ENCODE data around the gene ZNF865.

GRCh38 chr19:55644842-55645511 is 39.5 kb downstream of the ZNF865 start:
- no peak for TF ChIP-seq POLR2A (IDR thresholded peaks at IDR 0.05)
- no peak for TF ChIP-seq CTCF (IDR thresholded peaks at IDR 0.05)

Measured in lower leg skin (tissue), 3 donors.